ENCODE measurements around the gene EPHB1.

Gene EPHB1

GRCh38 chr3:134790065-134790464, 5.0 kb upstream of the EPHB1 start:
- Histone ChIP-seq H3K4me2 (ENCODE audit: low read length) (no peak overlapping the region), H3K36me3 (ENCODE audit: insufficient read depth, low read length) (no peaks in the 10 kb centered on the region), H3K27me3 (ENCODE audit: insufficient read depth, low read length) (no peaks in the 10 kb centered on the region), H3K9me2 (ENCODE audit: low read depth, low read length) (no peaks in the 10 kb centered on the region), H3K4me3 (ENCODE audit: low read depth, low read length, poor library complexity, severe bottlenecking) (no peak overlapping the region), H3K9ac (ENCODE audit: low read length) (no peak overlapping the region), H3K9me3 (ENCODE audit: low read length) (no peaks in the 10 kb centered on the region), H3F3A (ENCODE audit: insufficient read depth, low read length) (no peaks in the 10 kb centered on the region), H3K79me2 (ENCODE audit: insufficient read depth, low read length) (no peaks in the 10 kb centered on the region), H2AFZ (ENCODE audit: low read length) (no peak overlapping the region), H3K27ac (ENCODE audit: low read depth, low read length, poor library complexity, severe bottlenecking) (no peak overlapping the region), H3K4me1 (ENCODE audit: insufficient read depth, low read length, severe bottlenecking) (no peaks in the 10 kb centered on the region), H4K20me1 (ENCODE audit: insufficient read depth, low read length) (no peaks in the 10 kb centered on the region)
- TF ChIP-seq EZH2 (IDR thresholded peaks at IDR 0.05; ENCODE audit: borderline replicate concordance, low read length) (no peak), CTCF (IDR thresholded peaks at IDR 0.05; ENCODE audit: low read length) (no peak)

- no peaks in the 10 kb centered on the region for H4K20me1 ChIP-seq (ENCODE audit: insufficient read depth, low read length)
- no peaks in the 10 kb centered on the region for H3F3A ChIP-seq (ENCODE audit: insufficient read depth, low read length)
- peaks cover 3% of the 10 kb centered on the region for H3K4me1 ChIP-seq (ENCODE audit: insufficient read depth, low read length, severe bottlenecking)
- H3K36me3 ChIP-seq (ENCODE audit: insufficient read depth, low read length) = no peaks in the 10 kb centered on the region
- H3K9me3 ChIP-seq (ENCODE audit: low read length) = no peaks in the 10 kb centered on the region
- no peak overlapping the region for H3K9ac ChIP-seq (ENCODE audit: low read length)
- TF ChIP-seq EZH2 (IDR thresholded peaks at IDR 0.05; ENCODE audit: borderline replicate concordance, low read length) = no peak
- TF ChIP-seq CTCF (IDR thresholded peaks at IDR 0.05; ENCODE audit: low read length) = no peak
- no peak overlapping the region for H3K4me3 ChIP-seq (ENCODE audit: low read depth, low read length, poor library complexity, severe bottlenecking)
- H2AFZ ChIP-seq (ENCODE audit: low read length) = no peak overlapping the region
- no peak overlapping the region for H3K4me2 ChIP-seq (ENCODE audit: low read length)
- no peaks in the 10 kb centered on the region for H3K79me2 ChIP-seq (ENCODE audit: insufficient read depth, low read length)
- H3K9me2 ChIP-seq (ENCODE audit: low read depth, low read length) = no peaks in the 10 kb centered on the region
- no peak overlapping the region for H3K27ac ChIP-seq (ENCODE audit: low read depth, low read length, poor library complexity, severe bottlenecking)
- no peaks in the 10 kb centered on the region for H3K27me3 ChIP-seq (ENCODE audit: insufficient read depth, low read length)
These were observed 3.1 kb upstream of the EPHB1 start for GRCh38 chr3:134791992-134792391.

GRCh38 chr3:134792700-134793099, 2.4 kb upstream of the EPHB1 start:
- Histone ChIP-seq H3K27me3 (ENCODE audit: insufficient read depth, low read length) (no peaks in the 10 kb centered on the region), H3K36me3 (ENCODE audit: insufficient read depth, low read length) (no peaks in the 10 kb centered on the region), H3K9me3 (ENCODE audit: low read length) (no peaks in the 10 kb centered on the region), H4K20me1 (ENCODE audit: insufficient read depth, low read length) (no peaks in the 10 kb centered on the region), H3K27ac (ENCODE audit: low read depth, low read length, poor library complexity, severe bottlenecking) (no peak overlapping the region), H3K4me3 (ENCODE audit: low read depth, low read length, poor library complexity, severe bottlenecking) (no peak overlapping the region), H3K4me1 (ENCODE audit: insufficient read depth, low read length, severe bottlenecking) (peaks cover 3% of the 10 kb centered on the region), H3K9ac (ENCODE audit: low read length) (no peak overlapping the region), H3K79me2 (ENCODE audit: insufficient read depth, low read length) (no peaks in the 10 kb centered on the region), H3F3A (ENCODE audit: insufficient read depth, low read length) (no peaks in the 10 kb centered on the region), H3K4me2 (ENCODE audit: low read length) (no peak overlapping the region), H3K9me2 (ENCODE audit: low read depth, low read length) (no peaks in the 10 kb centered on the region), H2AFZ (ENCODE audit: low read length) (no peak overlapping the region)
- TF ChIP-seq EZH2 (IDR thresholded peaks at IDR 0.05; ENCODE audit: borderline replicate concordance, low read length) = no peak
- no peak for TF ChIP-seq CTCF (IDR thresholded peaks at IDR 0.05; ENCODE audit: low read length)
